H9 (cell line): ENCODE measurements around the gene CRAT. TPM values are rescaled to one million over a fixed set of nuclear protein-coding genes. Genes with fewer than 3 reads are reported as not detected.

Source experiments
- DNase-seq: peaks from one replicate; pipeline ENCODE4 v3.0.0-alpha.2; 2017
- H2AFZ ChIP-seq: one replicate; pipeline ENCODE4 v1.6.1; 2013; ENCODE audit warnings: mild to moderate bottlenecking, low read length, control low read depth, moderate library complexity
- H2AK5ac ChIP-seq: 2 replicates; pipeline ENCODE4 v1.6.1; 2013; ENCODE audit warnings: low read length, control low read depth, mixed read lengths; ENCODE audit not compliant: insufficient read length
- H2BK120ac ChIP-seq: one replicate; pipeline ENCODE4 v1.6.1; 2013; ENCODE audit warnings: low read depth, mild to moderate bottlenecking, low read length, control low read depth, inconsistent platforms; ENCODE audit not compliant: poor library complexity, severe bottlenecking
- H2BK12ac ChIP-seq: 2 replicates; pipeline ENCODE4 v1.6.1; 2013; ENCODE audit warnings: low read length, control low read depth, mixed read lengths, low read depth; ENCODE audit not compliant: insufficient read length
- H2BK15ac ChIP-seq: 2 replicates; pipeline ENCODE4 v1.6.1; 2013; ENCODE audit warnings: low read depth, low read length, control low read depth
- H2BK20ac ChIP-seq: one replicate; pipeline ENCODE4 v1.6.1; 2013; ENCODE audit warnings: low read depth, mild to moderate bottlenecking, low read length, control low read depth, inconsistent platforms; ENCODE audit not compliant: poor library complexity, severe bottlenecking
- H2BK5ac ChIP-seq: 2 replicates; pipeline ENCODE4 v1.6.1; 2013; ENCODE audit warnings: low read length, control low read depth, mixed read lengths; ENCODE audit not compliant: insufficient read length
- H3K14ac ChIP-seq: 2 replicates; pipeline ENCODE4 v1.6.1; 2013; ENCODE audit warnings: low read length, control low read depth; ENCODE audit not compliant: insufficient read depth
- H3K18ac ChIP-seq: 2 replicates; pipeline ENCODE4 v1.6.1; 2013; ENCODE audit warnings: low read depth, mild to moderate bottlenecking, mixed read lengths, low read length, control low read depth; ENCODE audit not compliant: insufficient read length
- H3K23ac ChIP-seq: 2 replicates; pipeline ENCODE4 v1.6.1; 2013; ENCODE audit warnings: low read length, control low read depth, mixed read lengths, low read depth; ENCODE audit not compliant: insufficient read length
- H3K23me2 ChIP-seq: 2 replicates; pipeline ENCODE4 v1.6.1; 2013; ENCODE audit warnings: low read depth, mild to moderate bottlenecking, mixed read lengths, low read length, control low read depth; ENCODE audit not compliant: insufficient read length, poor library complexity, severe bottlenecking
- H3K27ac ChIP-seq: 2 replicates; pipeline ENCODE4 v1.5.1; 2013; ENCODE audit warnings: low read length, control low read depth, mixed read lengths, low read depth; ENCODE audit not compliant: insufficient read length
- H3K27me3 ChIP-seq: 2 replicates; pipeline ENCODE4 v1.6.1; 2013; ENCODE audit warnings: low read length, control low read depth, inconsistent platforms; ENCODE audit not compliant: insufficient read depth
- H3K4ac ChIP-seq: 2 replicates; pipeline ENCODE4 v1.6.1; 2013; ENCODE audit warnings: low read depth, mild to moderate bottlenecking, control low read depth, inconsistent platforms, low read length, moderate library complexity
- H3K4me1 ChIP-seq: 2 replicates; pipeline ENCODE4 v1.6.1; 2013; ENCODE audit warnings: low read length, control low read depth, inconsistent platforms; ENCODE audit not compliant: insufficient read depth
- H3K4me2 ChIP-seq: 2 replicates; pipeline ENCODE4 v1.6.1; 2013; ENCODE audit warnings: low read length, control low read depth, mixed read lengths; ENCODE audit not compliant: insufficient read length, insufficient read depth
- H3K56ac ChIP-seq: 2 replicates; pipeline ENCODE4 v1.6.1; 2013; ENCODE audit warnings: low read depth, mild to moderate bottlenecking, mixed read lengths, low read length, control low read depth; ENCODE audit not compliant: insufficient read length
- H3K79me1 ChIP-seq: 2 replicates; pipeline ENCODE4 v1.6.1; 2013; ENCODE audit warnings: low read depth, mild to moderate bottlenecking, moderate library complexity, low read length, control low read depth, inconsistent platforms; ENCODE audit not compliant: insufficient read depth, poor library complexity, severe bottlenecking
- H3K79me2 ChIP-seq: 2 replicates; pipeline ENCODE4 v1.6.1; 2013; ENCODE audit warnings: low read length, control low read depth, inconsistent platforms; ENCODE audit not compliant: insufficient read depth
- H3K9ac ChIP-seq: 2 replicates; pipeline ENCODE4 v1.6.1; 2013; ENCODE audit warnings: low read length, control low read depth, mixed read lengths; ENCODE audit not compliant: insufficient read length; ENCODE audit errors: extremely low read depth
- H3K9me3 ChIP-seq: one replicate; pipeline ENCODE4 v1.6.1; 2013; ENCODE audit warnings: low read depth, low read length, inconsistent platforms; ENCODE audit not compliant: control insufficient read depth
- H3T11ph ChIP-seq: one replicate; pipeline ENCODE4 v1.6.1; 2013; ENCODE audit warnings: mild to moderate bottlenecking, low read length, control low read depth, inconsistent platforms
- H4K20me1 ChIP-seq: one replicate; pipeline ENCODE4 v1.6.1; 2013; ENCODE audit not compliant: control insufficient read depth, insufficient read length, insufficient read depth
- H4K5ac ChIP-seq: 2 replicates; pipeline ENCODE4 v1.6.1; 2013; ENCODE audit warnings: low read depth, mild to moderate bottlenecking, mixed read lengths, low read length, control low read depth; ENCODE audit not compliant: insufficient read length
- H4K8ac ChIP-seq: replicated peaks from 2 replicates; pipeline ENCODE4 v1.6.1; 2013; ENCODE audit warnings: low read length, control low read depth, mixed read lengths, low read depth; ENCODE audit not compliant: insufficient read length
- H4K91ac ChIP-seq: 2 replicates; pipeline ENCODE4 v1.6.1; 2013; ENCODE audit warnings: low read depth, mild to moderate bottlenecking, moderate library complexity, mixed read lengths, low read length, control low read depth; ENCODE audit not compliant: insufficient read length
- H3K27ac Mint-ChIP-seq, 3 experiments: 2 replicates in 2 of 3; 3 replicates in 1 of 3; pipeline ENCODE4 v1.8.0; 2020 to 2021; ENCODE audit warnings: mixed read lengths in 3 of 3, mild to moderate bottlenecking in 1 of 3, moderate library complexity in 1 of 3
- H3K27me3 Mint-ChIP-seq: 2 replicates; pipeline ENCODE4 v1.8.0; 2021; ENCODE audit warnings: low read depth, mild to moderate bottlenecking, moderate library complexity, mixed read lengths
- H3K36me3 Mint-ChIP-seq, 3 experiments: 2 replicates in 2 of 3; 3 replicates in 1 of 3; pipeline ENCODE4 v1.8.0; 2020 to 2021; ENCODE audit warnings: low read depth in 3 of 3, mixed read lengths in 3 of 3; ENCODE audit not compliant: insufficient read depth in 1 of 3
- H3K4me1 Mint-ChIP-seq, 2 experiments: 2 replicates each; pipeline ENCODE4 v1.8.0; 2020; ENCODE audit warnings: mixed read lengths in 2 of 2
- H3K4me3 Mint-ChIP-seq, 2 experiments: 2 replicates in 1 of 2; 3 replicates in 1 of 2; pipeline ENCODE4 v1.8.0; 2020 to 2021; ENCODE audit warnings: mild to moderate bottlenecking in 2 of 2, mixed read lengths in 2 of 2, moderate library complexity in 1 of 2
- H3K9me3 Mint-ChIP-seq, 2 experiments: 2 replicates in 1 of 2; 3 replicates in 1 of 2; pipeline ENCODE4 v1.8.0; 2020; ENCODE audit warnings: mild to moderate bottlenecking in 2 of 2, mixed read lengths in 2 of 2, moderate library complexity in 1 of 2
- CTCF ChIP-seq: fragments of 200-600 bp; sonication (generic); conservative IDR thresholded peaks from 3 replicates; pipeline ENCODE4 v1.8.0; 2021; ENCODE audit warnings: antibody characterized with exemption, mild to moderate bottlenecking
- WGBS: extraction: QIAGEN DNeasy Blood & Tissue Kit; methylation state at CpG from one replicate; pipeline ENCODE4 v1.1.7; 2013; ENCODE audit warnings: missing lambda C conversion rate, low lambda C conversion rate, mixed read lengths; ENCODE audit not compliant: insufficient read length; ENCODE audit errors: extremely low coverage; 5-methylcytosine and 5-hydroxymethylcytosine counted together
- total RNA-seq: library from RNA; stranded (reverse); gene quantifications from 2 replicates; pipeline ENCODE4 v1.2.1, GENCODE V29; 2021

CRAT gene
- total RNA-seq, 1 experiment from 2014 or later: 15.0 TPM

GRCh38 chr9:129097671-129098306, 12.8 kb downstream of the CRAT start:
- H3K27ac ChIP-seq: no peak overlapping the region
- no peaks in the 10 kb centered on the region; the same call in 1 of the 2 replicates for H3K4me1 ChIP-seq
- H3K9ac ChIP-seq: no peak overlapping the region
- H3K23me2 ChIP-seq: no peaks in the 10 kb centered on the region
- no peak overlapping the region for H2AFZ ChIP-seq
- H3K27me3 ChIP-seq: no peaks in the 10 kb centered on the region
- H4K20me1 ChIP-seq: no peaks in the 10 kb centered on the region
- H3T11ph ChIP-seq: no peak overlapping the region
- no peak overlapping the region for H3K23ac ChIP-seq
- WGBS: no CpG with 5 or more reads among the region's 16 CpGs
- no peak overlapping the region for H4K91ac ChIP-seq
- no peak overlapping the region for H2AK5ac ChIP-seq
- no peak overlapping the region; a peak in 1 of 5 replicates for H3K4me3 Mint-ChIP-seq
- H3K56ac ChIP-seq: no peak overlapping the region
- TF ChIP-seq CTCF: no peak
- no peak overlapping the region for H2BK120ac ChIP-seq
- no peak overlapping the region for H4K8ac ChIP-seq
- H2BK5ac ChIP-seq: no peak overlapping the region
- no peaks in the 10 kb centered on the region for H3K79me2 ChIP-seq
- no peak for DNase-seq
- no peak overlapping the region for H3K18ac ChIP-seq
- no peaks in the 10 kb centered on the region for H3K9me3 Mint-ChIP-seq
- H3K36me3 Mint-ChIP-seq: peaks cover 0 to 8% (median 1%) of the 10 kb centered on the region in 3 experiments; a peak in 3 of 7 replicates
- H2BK12ac ChIP-seq: no peak overlapping the region
- no peak overlapping the region; a peak in 1 of 7 replicates for H3K27ac Mint-ChIP-seq
- H3K79me1 ChIP-seq: no peaks in the 10 kb centered on the region
- H2BK15ac ChIP-seq: no peak overlapping the region
- H3K27me3 Mint-ChIP-seq: peaks cover 14% of the 10 kb centered on the region
- no peak overlapping the region for H2BK20ac ChIP-seq
- no peak overlapping the region for H3K4ac ChIP-seq
- peaks cover 6 to 8% of the 10 kb centered on the region in 2 experiments; a peak in 3 of 4 replicates for H3K4me1 Mint-ChIP-seq
- no peaks in the 10 kb centered on the region for H3K9me3 ChIP-seq
- H3K14ac ChIP-seq: no peak overlapping the region
- no peak overlapping the region for H4K5ac ChIP-seq
- H3K4me2 ChIP-seq: no peak overlapping the region
